Ishikawa (cell line): ENCODE data around the gene MSMP.

Source experiments
- CREB1 ChIP-seq: IDR thresholded peaks from 2 replicates; pipeline ENCODE4 v1.6.1; 2012; ENCODE audit warnings: low read depth
- EGR1 ChIP-seq: IDR thresholded peaks from 2 replicates; pipeline ENCODE4 v1.6.1; 2012
- EP300 ChIP-seq: IDR thresholded peaks from 2 replicates; pipeline ENCODE4 v1.6.1; 2012; ENCODE audit warnings: borderline replicate concordance
- FOXM1 ChIP-seq: IDR thresholded peaks from 2 replicates; pipeline ENCODE4 v1.6.1; 2012; ENCODE audit warnings: low read depth, borderline replicate concordance
- MAX ChIP-seq: IDR thresholded peaks from 2 replicates; pipeline ENCODE4 v1.6.1; 2012
- NFIC ChIP-seq: IDR thresholded peaks from 2 replicates; pipeline ENCODE4 v1.6.1; 2012
- RAD21 ChIP-seq: IDR thresholded peaks from 2 replicates; pipeline ENCODE4 v1.6.1; 2012; ENCODE audit warnings: low read depth
- TAF1 ChIP-seq: IDR thresholded peaks from 2 replicates; pipeline ENCODE4 v1.6.1; 2012; ENCODE audit warnings: low read depth, mild to moderate bottlenecking
- TCF12 ChIP-seq: IDR thresholded peaks from 2 replicates; pipeline ENCODE4 v1.6.1; 2012; ENCODE audit warnings: low read depth
- TEAD4 ChIP-seq: IDR thresholded peaks from 2 replicates; pipeline ENCODE4 v1.6.1; 2012
- YY1 ChIP-seq: IDR thresholded peaks from 2 replicates; pipeline ENCODE4 v1.6.1; 2012; ENCODE audit warnings: low read depth
- TF ChIP-seq, protein P1 (sequence below): IDR thresholded peaks from 2 replicates; pipeline ENCODE4 v1.6.1; 2012; ENCODE audit warnings: low read depth, mild to moderate bottlenecking
- TF ChIP-seq, protein P2 (sequence below): IDR thresholded peaks from 2 replicates; pipeline ENCODE4 v1.6.1; 2012

GRCh38 chr9:35716230-35716629 is 37.8 kb downstream of the MSMP start:
- TF ChIP-seq TAF1 (no peak), RAD21 (no peak), FOXM1 (no peak), TCF12 (no peak), YY1 (no peak), CREB1 (no peak), MAX (no peak), NFIC (no peak), TEAD4 (no peak), EGR1 (no peak), EP300 (no peak)
- TF ChIP-seq, protein P1, sequence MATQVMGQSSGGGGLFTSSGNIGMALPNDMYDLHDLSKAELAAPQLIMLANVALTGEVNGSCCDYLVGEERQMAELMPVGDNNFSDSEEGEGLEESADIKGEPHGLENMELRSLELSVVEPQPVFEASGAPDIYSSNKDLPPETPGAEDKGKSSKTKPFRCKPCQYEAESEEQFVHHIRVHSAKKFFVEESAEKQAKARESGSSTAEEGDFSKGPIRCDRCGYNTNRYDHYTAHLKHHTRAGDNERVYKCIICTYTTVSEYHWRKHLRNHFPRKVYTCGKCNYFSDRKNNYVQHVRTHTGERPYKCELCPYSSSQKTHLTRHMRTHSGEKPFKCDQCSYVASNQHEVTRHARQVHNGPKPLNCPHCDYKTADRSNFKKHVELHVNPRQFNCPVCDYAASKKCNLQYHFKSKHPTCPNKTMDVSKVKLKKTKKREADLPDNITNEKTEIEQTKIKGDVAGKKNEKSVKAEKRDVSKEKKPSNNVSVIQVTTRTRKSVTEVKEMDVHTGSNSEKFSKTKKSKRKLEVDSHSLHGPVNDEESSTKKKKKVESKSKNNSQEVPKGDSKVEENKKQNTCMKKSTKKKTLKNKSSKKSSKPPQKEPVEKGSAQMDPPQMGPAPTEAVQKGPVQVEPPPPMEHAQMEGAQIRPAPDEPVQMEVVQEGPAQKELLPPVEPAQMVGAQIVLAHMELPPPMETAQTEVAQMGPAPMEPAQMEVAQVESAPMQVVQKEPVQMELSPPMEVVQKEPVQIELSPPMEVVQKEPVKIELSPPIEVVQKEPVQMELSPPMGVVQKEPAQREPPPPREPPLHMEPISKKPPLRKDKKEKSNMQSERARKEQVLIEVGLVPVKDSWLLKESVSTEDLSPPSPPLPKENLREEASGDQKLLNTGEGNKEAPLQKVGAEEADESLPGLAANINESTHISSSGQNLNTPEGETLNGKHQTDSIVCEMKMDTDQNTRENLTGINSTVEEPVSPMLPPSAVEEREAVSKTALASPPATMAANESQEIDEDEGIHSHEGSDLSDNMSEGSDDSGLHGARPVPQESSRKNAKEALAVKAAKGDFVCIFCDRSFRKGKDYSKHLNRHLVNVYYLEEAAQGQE, result no peak
- TF ChIP-seq, protein P2, sequence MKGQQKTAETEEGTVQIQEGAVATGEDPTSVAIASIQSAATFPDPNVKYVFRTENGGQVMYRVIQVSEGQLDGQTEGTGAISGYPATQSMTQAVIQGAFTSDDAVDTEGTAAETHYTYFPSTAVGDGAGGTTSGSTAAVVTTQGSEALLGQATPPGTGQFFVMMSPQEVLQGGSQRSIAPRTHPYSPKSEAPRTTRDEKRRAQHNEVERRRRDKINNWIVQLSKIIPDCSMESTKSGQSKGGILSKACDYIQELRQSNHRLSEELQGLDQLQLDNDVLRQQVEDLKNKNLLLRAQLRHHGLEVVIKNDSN, result no peak
